Measurements from ENCODE around the gene SPDYE6.
"Not testable (repeated sequence)": the region's sequence is repeated elsewhere in the genome, so short reads cannot be mapped to it uniquely, and the experiment has no call there.

SPDYE6 gene

DNA sequence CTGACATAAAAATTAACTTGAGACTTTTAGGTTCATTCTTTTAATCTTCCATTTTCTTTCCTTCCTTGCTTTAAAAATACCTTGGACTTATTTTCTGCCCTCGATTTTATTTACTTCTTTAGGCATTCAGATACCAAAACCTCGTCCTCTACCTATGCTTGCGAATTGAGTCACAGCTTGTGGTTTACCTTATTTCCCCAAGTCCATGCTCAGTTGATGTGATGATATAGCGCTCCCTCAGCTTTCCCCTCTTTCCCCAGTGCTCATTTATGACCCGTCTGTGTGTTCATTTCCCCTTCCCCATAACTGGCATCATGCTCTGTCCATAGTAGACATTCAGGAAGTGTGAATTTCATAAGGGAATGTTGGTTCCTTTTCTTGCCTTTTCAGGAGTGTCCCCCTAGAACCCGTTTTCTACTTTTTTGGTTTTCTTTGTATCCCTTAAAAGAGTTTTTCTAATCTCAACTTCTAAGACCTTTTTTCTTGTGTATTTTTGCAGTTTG is 20.8 kb upstream of the SPDYE6 start:
- no peak for TF ChIP-seq ZFX (IDR thresholded peaks at IDR 0.05; ENCODE audit: borderline replicate concordance)
- TF ChIP-seq, protein P1, sequence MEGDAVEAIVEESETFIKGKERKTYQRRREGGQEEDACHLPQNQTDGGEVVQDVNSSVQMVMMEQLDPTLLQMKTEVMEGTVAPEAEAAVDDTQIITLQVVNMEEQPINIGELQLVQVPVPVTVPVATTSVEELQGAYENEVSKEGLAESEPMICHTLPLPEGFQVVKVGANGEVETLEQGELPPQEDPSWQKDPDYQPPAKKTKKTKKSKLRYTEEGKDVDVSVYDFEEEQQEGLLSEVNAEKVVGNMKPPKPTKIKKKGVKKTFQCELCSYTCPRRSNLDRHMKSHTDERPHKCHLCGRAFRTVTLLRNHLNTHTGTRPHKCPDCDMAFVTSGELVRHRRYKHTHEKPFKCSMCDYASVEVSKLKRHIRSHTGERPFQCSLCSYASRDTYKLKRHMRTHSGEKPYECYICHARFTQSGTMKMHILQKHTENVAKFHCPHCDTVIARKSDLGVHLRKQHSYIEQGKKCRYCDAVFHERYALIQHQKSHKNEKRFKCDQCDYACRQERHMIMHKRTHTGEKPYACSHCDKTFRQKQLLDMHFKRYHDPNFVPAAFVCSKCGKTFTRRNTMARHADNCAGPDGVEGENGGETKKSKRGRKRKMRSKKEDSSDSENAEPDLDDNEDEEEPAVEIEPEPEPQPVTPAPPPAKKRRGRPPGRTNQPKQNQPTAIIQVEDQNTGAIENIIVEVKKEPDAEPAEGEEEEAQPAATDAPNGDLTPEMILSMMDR (IDR thresholded peaks at IDR 0.05), result no peak
- no peak overlapping the region for H3K27ac ChIP-seq

- H3K27ac ChIP-seq, result not testable (repeated sequence)
Measured at GRCh38 chr7:102372796-102373195, 16.6 kb upstream of the SPDYE6 start.

DNA sequence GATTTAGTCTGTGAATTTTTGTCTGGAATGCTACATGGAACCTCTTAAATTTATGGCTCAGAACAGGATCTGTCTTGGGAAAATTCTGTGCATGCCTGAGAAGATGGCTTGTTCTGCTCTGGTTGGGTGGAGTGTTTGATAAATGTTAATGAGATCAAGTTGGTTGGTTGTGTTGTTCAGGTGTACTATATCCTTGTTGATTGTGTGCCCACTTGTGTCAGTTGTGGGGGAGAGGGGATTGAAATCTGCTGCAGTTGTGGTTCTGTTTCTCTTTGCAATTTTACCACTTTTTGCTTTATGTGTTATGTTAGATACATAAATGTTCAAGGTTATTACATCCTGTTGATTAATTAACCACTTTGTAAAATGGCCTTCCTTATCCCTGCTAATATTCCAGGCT is 13.8 kb upstream of the SPDYE6 start:
- H3K27ac ChIP-seq, result not testable (repeated sequence)

DNA sequence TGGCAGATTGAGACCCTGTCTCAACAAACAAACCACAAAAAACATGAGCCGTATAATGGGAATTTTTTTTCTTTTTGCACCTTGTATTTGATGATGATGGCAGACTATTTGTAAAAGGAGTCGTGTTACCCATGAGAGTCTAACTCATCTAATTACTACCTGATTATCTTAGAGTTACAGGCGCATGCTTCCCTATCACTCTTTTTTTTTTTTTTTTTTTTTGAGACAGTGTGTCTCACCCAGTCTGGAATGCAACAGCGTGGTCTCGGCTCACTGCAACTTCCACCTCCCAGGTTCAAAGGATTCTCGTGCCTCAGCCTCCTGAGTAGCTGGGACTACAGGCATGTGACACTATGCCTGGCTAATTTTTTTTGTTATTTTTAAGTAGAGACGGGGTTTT is 9.1 kb upstream of the SPDYE6 start:
- not testable (repeated sequence) for H3K27ac ChIP-seq

- H3K27ac ChIP-seq, result peak overlapping the region; percentile 72
Measured at GRCh38 chr7:102364394-102364886, 8.2 kb upstream of the SPDYE6 start.

DNA sequence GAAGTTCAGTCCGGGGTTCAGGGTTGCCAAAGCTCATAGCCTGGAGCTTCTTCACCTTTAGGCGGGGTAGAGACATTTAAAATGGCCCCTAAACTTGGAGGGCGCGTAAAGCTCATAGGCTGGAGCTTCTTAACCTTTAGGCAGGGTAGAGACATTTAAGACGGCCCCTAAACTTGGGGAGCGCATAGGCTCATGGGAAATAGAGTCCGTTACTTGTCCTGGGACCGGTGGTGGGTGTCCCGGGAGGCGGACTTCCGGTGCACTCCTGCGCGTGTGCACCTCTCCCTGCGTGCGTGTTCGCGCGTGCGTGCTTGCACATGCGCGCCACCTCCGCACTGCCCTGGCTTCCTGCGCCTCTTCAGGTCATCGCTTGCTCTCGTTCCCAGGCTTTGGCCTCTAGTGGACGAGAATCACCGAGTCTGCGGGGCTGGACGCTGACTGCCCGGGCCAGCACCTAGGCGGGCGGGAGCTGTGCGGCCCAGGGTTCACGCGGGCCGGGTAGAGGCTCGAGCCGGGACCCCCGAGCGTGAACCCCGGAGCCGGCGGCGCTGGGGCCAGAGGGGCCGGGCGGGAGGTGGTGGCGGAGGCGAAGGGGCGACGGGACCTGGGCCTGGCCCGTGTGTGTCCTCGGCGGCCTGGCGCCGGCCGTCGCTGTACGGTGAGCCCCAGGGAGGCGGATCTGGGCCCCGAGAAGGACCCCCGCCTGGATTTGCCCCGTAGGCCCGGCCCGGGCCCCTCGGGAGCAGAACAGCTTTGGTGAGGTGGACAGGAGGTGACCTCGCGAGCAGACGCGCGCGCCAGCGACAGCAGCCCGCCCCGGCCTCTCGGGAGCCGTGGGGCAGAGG is 7.5 kb upstream of the SPDYE6 start:
- H3K27ac ChIP-seq, result peak overlapping the region; percentile 72
- TF ChIP-seq, protein P1 (IDR thresholded peaks at IDR 0.05), result peak; percentile 48

GRCh38 chr7:102346983-102347382 is 9.3 kb downstream of the SPDYE6 start:
- not testable (repeated sequence) for H3K27ac ChIP-seq

DNA sequence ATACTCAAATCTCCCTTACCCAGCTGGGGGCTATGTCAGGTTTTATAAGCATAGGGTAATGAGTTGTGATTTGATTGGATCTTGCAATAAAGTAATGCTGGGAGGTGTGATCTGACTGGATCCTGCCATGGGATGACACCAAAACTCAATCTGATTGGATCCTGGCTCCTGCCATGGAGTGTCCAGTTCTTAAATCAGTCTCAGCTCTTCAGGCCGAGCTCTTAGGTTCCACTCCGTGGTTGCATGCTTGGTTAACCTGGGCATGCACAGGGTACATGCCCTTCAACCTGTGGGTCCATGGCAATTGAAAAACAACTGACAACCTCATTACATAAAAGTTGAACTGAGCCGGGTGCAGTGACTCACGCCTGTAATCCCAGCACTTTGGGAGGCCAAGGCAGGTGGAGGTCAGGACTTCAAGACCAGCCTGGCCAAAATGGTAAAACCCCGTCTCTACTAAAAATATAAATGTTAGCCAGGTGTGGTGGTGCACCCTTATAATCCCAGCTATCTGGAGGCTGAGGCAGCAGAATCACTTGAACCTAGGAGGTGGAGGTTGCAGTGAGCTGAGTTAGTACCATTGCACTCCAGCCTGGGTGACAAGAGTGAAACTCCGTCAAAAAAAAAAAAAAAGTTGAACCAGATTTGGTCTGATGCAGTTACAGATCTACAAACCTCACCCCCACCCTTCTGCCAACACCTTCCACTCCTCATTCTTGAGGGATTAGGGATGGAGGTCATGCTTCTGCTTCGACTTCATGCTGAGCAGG is 15.5 kb downstream of the SPDYE6 start:
- not testable (repeated sequence) for H3K27ac ChIP-seq

DNA sequence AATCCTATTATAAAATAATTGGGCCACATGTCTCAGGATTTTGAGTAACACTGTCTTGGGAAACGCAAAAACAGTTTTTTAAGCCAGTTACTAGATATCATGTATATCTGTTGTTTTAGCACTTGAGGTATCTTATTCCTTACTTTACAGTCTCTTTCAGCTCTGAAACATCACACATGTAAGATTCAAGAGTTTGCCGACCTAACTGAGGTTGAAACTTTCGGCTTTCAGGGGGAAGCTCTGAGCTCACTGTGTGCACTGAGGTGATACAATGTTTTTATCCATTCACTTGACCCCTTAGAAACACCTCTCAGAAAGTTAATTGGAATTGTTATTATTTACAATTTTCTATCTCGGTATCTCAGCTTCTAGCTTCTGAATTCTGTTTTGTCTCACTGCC is 18.8 kb downstream of the SPDYE6 start:
- not testable (repeated sequence) for H3K27ac ChIP-seq

GRCh38 chr7:102337002-102337401 is 19.2 kb downstream of the SPDYE6 start:
- not testable (repeated sequence) for H3K27ac ChIP-seq

GRCh38 chr7:102335574-102335973 is 20.7 kb downstream of the SPDYE6 start:
- not testable (repeated sequence) for H3K27ac ChIP-seq

DNA sequence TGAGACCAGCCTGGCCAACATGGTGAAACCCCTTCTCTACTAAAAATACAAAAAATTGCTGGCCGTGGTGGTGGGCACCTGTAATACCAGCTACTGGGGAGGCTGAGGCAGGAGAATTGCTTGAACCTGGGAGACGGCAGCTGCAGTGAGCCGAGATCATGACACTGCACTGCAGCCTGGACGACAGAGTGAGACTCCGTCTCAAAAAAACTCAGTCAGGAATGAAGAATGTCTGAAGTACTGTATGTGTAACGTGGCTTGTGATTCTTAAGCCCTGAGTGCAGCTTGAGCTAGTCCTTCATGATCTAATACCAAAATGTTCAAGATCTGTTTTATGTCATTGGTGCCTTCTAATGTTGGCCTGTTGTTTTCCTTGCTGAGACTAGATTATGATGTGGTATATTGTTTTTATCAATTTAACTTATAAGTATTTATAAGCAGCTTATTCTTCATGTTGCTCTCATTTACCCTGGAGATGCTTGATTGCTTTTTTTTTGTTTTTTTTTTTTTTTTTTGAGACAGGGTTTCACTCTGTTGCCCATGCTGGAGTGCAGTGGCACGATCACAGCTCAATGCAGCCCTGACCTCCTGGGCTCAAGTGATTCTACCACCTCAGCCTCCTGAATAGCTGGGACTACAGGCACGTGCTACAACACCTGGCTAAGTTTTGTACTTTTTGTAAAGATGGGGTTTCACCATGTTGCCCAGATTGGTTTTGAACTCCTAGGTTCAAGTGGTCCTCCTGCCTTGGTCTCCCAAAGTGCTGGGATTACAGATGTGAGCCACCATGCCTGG is 25.4 kb downstream of the SPDYE6 start:
- not testable (repeated sequence) for H3K27ac ChIP-seq

DNA sequence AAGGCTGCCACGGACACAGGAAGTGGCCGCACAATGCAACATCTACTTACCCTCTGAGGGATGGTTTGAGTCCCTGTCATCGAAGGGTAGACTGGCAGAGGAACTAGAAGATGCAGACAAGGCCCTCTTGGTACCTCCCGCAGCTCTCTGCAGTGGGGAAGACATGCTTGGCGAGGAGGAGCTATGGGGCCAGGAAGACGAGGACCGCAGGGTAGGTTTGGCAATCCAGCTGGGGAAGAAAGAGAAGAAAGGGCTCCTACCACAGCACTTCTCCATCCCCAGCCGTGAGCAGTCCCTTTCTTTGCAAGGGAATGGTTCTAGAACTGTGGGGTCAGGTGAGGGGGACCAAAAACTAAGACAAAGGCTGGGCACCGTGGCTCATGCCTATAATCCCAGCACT is 26.9 kb downstream of the SPDYE6 start:
- H3K27ac ChIP-seq, result not testable (repeated sequence)

- not testable (repeated sequence) for H3K27ac ChIP-seq
Measured at GRCh38 chr7:102328863-102329262, 27.4 kb downstream of the SPDYE6 start.

- H3K27ac ChIP-seq, result not testable (repeated sequence)
Measured at GRCh38 chr7:102327183-102327582, 29.1 kb downstream of the SPDYE6 start.

Measured in 22Rv1 (cell line).